22Rv1 (cell line): ENCODE results near the gene ZBTB39.

Experiments
- CTCF ChIP-seq: fragments of 450-650 bp; IDR thresholded peaks from 2 replicates; pipeline ENCODE4 v1.5.1; 2017; ENCODE audit warnings: mild to moderate bottlenecking
- ZFX ChIP-seq: fragments of 450-650 bp; IDR thresholded peaks from 2 replicates; pipeline ENCODE4 v1.6.1; 2017; ENCODE audit warnings: antibody characterized with exemption, borderline replicate concordance

- TF ChIP-seq CTCF (no peak), ZFX (no peak)
Observed at GRCh38 chr12:57044468-57044867, 38.1 kb upstream of the ZBTB39 start.
